AG10803 (cell line): Measurements from ENCODE around the gene ECT2L.
A peak's percentile ranks its signal among the peaks of the same experiment; 100 is the strongest.

Experiments
- DNase-seq: peaks from one replicate; pipeline ENCODE4 v3.0.0; 2010; ENCODE audit warnings: low read depth
- H3K4me3 ChIP-seq: 2 replicates; pipeline ENCODE4 v1.5.1; 2011; ENCODE audit warnings: mild to moderate bottlenecking, low read length, control low read depth
- TF ChIP-seq, protein P1 (sequence below): conservative IDR thresholded peaks from 2 replicates; pipeline ENCODE4 v1.5.1; 2011; ENCODE audit warnings: mild to moderate bottlenecking, low read length, control low read depth, inconsistent platforms

The ECT2L gene

GRCh38 chr6:138862456-138862855 lies 66.6 kb downstream of the ECT2L start:
- H3K4me3 ChIP-seq: no peak overlapping the region
- TF ChIP-seq, protein P1, sequence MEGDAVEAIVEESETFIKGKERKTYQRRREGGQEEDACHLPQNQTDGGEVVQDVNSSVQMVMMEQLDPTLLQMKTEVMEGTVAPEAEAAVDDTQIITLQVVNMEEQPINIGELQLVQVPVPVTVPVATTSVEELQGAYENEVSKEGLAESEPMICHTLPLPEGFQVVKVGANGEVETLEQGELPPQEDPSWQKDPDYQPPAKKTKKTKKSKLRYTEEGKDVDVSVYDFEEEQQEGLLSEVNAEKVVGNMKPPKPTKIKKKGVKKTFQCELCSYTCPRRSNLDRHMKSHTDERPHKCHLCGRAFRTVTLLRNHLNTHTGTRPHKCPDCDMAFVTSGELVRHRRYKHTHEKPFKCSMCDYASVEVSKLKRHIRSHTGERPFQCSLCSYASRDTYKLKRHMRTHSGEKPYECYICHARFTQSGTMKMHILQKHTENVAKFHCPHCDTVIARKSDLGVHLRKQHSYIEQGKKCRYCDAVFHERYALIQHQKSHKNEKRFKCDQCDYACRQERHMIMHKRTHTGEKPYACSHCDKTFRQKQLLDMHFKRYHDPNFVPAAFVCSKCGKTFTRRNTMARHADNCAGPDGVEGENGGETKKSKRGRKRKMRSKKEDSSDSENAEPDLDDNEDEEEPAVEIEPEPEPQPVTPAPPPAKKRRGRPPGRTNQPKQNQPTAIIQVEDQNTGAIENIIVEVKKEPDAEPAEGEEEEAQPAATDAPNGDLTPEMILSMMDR: no peak
- DNase-seq: no peak

GRCh38 chr6:138863321-138863720 lies 67.4 kb downstream of the ECT2L start:
- TF ChIP-seq, protein P1: no peak
- no peak overlapping the region for H3K4me3 ChIP-seq
- DNase-seq: peak; percentile 3

DNA sequence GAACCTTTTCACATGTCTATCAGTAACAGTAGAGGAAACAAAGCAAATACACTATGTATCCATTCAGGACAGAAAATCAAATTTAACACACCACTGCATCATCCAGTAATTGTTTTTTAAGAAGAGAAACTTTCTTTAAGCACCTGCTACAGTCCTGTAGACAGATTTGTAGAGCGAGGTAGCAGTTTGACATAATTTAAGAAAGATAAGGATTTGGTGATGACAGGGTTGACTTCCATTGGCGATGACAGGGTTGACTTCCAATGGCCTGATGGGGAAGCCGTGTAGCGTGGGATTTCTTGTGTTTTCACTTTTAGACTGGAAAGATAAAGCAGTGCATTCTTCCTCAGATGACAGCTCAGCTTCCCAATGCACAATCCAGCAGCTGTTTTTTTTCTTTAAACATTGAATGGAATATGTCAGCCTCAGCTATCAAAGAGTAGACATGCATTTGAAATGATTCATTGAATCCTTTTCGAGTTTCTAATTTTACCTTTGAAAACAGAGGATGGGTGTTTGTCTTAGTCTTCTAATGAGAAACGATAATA lies 68.5 kb downstream of the ECT2L start:
- TF ChIP-seq, protein P1: no peak
- H3K4me3 ChIP-seq: no peak overlapping the region
- DNase-seq: no peak

DNA sequence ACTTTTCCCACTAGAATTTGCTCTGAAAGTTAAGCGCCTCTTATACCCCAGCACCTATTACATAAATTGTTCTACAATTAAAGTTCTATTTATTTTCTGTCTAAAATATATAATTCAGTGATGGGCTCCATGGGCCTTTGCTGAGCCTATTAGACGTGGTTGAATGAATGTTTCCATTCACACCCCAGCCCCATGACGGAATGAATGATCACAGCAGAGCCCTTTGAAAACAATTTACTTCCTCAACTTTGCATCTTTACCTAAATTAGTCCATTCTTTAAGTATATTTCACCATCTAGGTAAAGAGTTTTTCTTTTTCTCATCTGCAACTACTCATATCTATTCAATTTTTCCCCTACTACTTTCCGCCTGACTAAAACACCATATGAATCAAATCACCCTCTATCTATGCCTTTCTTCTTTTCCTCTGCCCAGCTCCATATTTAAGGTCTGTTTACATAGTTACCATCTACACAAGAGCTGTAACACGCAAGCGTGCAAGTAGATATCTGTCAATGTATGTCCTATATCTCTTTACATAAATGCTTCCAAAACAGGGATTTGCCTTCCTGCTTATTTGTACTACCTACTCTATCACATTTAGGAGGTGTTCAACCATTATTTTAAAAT lies 69.7 kb downstream of the ECT2L start:
- TF ChIP-seq, protein P1: no peak
- no peak for DNase-seq

DNA sequence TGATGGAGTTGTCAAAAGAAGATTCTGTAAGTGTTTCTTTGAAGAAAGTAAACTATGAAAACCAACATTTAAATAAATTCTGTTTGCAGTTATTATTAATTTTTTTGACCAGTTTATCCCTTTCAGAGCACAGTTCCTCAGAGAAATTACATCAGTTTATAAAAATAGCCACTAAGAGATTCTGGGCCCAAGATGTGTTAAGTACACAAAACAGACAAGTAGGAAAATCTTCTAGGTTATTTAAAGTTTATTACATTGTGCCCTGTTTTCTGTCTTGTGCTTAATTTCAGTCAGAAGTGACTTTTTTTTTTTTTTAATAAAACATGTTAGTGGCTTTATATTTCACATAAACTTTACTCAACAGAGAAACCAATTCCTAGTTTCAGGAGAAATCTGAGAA lies 72.3 kb downstream of the ECT2L start:
- no peak for DNase-seq
- H3K4me3 ChIP-seq: no peak overlapping the region
- TF ChIP-seq, protein P1: no peak

More for the DNA sequence above, 69.7 kb downstream of the ECT2L start:
- H3K4me3 ChIP-seq: no peak overlapping the region

GRCh38 chr6:138869398-138869797 lies 73.5 kb downstream of the ECT2L start:
- TF ChIP-seq, protein P1: no peak
- DNase-seq: no peak

DNA sequence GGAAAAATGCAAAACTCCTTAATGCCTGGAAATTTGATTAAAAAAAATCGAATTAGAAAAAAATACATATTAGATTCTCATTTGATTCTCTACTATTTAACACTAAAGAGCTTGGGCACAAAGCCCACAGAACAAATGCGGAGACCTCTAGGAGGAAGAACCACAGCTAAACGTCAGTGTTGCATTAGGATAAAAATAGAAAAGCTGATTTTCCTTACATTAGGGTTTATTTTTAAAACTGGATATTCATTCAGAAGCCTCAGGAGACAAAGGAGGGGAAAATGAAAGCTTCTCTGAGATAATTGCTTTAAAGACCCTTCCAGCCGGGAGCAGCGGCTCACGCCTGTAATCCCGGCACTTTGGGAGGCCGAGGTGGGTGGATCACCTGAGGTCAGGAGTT lies 77.3 kb downstream of the ECT2L start:
- TF ChIP-seq, protein P1: no peak

More at GRCh38 chr6:138869398-138869797, 73.5 kb downstream of the ECT2L start:
- no peak overlapping the region for H3K4me3 ChIP-seq

More for the DNA sequence above, 77.3 kb downstream of the ECT2L start:
- DNase-seq: no peak
- no peak overlapping the region for H3K4me3 ChIP-seq
